Activated B cell treated with CpG ODN at 0.5 μM for 24 hours (primary cell): Measurements from ENCODE around the gene BMP6. TPM values are rescaled to one million over a fixed set of nuclear protein-coding genes. Genes with fewer than 3 reads are reported as not detected.

Source experiments
- ATAC-seq: fragments of 200-7000 bp; cut with Tn5 transposase; one replicate; pipeline ENCODE4 v1.10.0; 2021; ENCODE audit warnings: low read depth, mild to moderate bottlenecking, moderate library complexity
- CTCF ChIA-PET: fragments of 350-600 bp; sonication (Branson Sonifier 250); formaldehyde crosslinking; loops from one replicate; lab custom pipeline; 2021; ENCODE audit warnings: antibody characterized with exemption; lab: Charles Lee
- POLR2A ChIA-PET: fragments of 350-600 bp; sonication (Branson Sonifier 250); formaldehyde crosslinking; loops from one replicate; lab custom pipeline; 2021; ENCODE audit warnings: antibody characterized with exemption; lab: Charles Lee
- DNase-seq: peaks from one replicate; pipeline ENCODE4 v3.0.0; 2022
- H3K27ac Mint-ChIP-seq: one replicate; pipeline ENCODE4 v1.8.0; 2020; ENCODE audit warnings: mixed read lengths
- H3K27me3 Mint-ChIP-seq: one replicate; pipeline ENCODE4 v1.8.0; 2021; ENCODE audit warnings: mixed read lengths
- H3K36me3 Mint-ChIP-seq: one replicate; pipeline ENCODE4 v1.8.0; 2021; ENCODE audit warnings: low read depth, mixed read lengths
- H3K4me1 Mint-ChIP-seq: one replicate; pipeline ENCODE4 v1.8.0; 2021; ENCODE audit warnings: mixed read lengths
- H3K4me3 Mint-ChIP-seq: one replicate; pipeline ENCODE4 v1.8.0; 2020; ENCODE audit warnings: mild to moderate bottlenecking, mixed read lengths
- H3K9me3 Mint-ChIP-seq: one replicate; pipeline ENCODE4 v1.8.0; 2020; ENCODE audit warnings: mixed read lengths
- intact Hi-C: fragments of 100-400 bp; cut with micrococcal nuclease; formaldehyde crosslinking; loops from one replicate; pipeline ENCODE4 v1.15.1; 2024
- total RNA-seq: library from RNA; stranded (reverse); gene quantifications from 2 replicates; pipeline ENCODE4 v1.2.3, GENCODE V29; 2022
- TF ChIP-seq, protein P1 (sequence below): fragments of 200-600 bp; IDR thresholded peaks from one replicate; pipeline ENCODE4 v1.8.0; 2022; ENCODE audit warnings: antibody characterized with exemption, mild to moderate bottlenecking

Gene BMP6
- 0.75 and 0.78 TPM in 2 replicates for total RNA-seq

DNA sequence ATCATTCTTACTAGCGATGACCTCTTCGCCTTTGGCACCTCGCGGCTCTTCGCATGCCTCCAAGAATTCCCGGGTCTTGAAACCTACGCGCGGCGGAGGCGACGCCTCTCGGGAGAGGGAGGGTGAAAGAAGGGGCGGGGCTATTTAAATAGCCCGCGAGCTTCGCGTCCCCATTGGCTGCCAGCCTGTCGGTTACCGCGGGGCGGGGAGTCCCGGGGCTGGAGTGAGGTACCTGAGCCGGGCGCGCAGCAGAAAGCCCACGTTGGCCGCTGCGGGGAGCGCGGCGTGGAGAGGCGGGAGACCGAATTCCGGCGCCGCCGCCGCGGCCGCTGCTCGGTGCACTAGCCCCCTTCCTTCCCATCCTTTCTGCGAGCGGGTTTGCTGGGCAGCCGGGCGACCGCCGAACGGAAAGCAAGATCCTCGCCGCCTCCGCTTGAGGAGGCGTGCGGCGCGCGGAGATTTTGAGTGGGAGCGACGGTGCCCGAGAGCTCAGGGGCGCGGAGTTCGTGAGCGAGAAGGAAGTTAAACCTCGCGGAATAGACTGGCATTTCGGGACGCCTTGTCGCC, at the start of gene BMP6:
TSS of gene BMP6 (plus strand) at position 251 of the 567 bp plus-strand sequence. CDS start 857 bp downstream, outside the sequence.
- intact Hi-C loops: loop anchor here (5.0 kb wide), 1 partner anchor 186 kb away; the partner anchor contains the start of gene TXNDC5
- ChIA-PET CTCF (interaction anchor here (0.5 to 6.1 kb wide), 4 partner anchors 267 to 332 kb away, joined by 4 to 59 read pairs (median 4); no protein-coding TSS in a partner anchor), POLR2A (interaction anchor here (0.6 kb wide), 1 partner anchor 60 kb away, joined by 3 read pairs; no protein-coding TSS in a partner anchor)
- DNase-seq (peak; percentile 57), ATAC-seq (peak; percentile 85)
- Mint-ChIP-seq H3K9me3 (no peaks in the 10 kb centered on the region), H3K4me1 (peaks cover 30% of the 10 kb centered on the region), H3K27ac (no peak within 1 kb of the TSS), H3K36me3 (no peaks in the 10 kb centered on the region), H3K4me3 (peak within 1 kb of the TSS; percentile 83), H3K27me3 (peaks cover 53% of the 10 kb centered on the region)
- TF ChIP-seq, protein P1, sequence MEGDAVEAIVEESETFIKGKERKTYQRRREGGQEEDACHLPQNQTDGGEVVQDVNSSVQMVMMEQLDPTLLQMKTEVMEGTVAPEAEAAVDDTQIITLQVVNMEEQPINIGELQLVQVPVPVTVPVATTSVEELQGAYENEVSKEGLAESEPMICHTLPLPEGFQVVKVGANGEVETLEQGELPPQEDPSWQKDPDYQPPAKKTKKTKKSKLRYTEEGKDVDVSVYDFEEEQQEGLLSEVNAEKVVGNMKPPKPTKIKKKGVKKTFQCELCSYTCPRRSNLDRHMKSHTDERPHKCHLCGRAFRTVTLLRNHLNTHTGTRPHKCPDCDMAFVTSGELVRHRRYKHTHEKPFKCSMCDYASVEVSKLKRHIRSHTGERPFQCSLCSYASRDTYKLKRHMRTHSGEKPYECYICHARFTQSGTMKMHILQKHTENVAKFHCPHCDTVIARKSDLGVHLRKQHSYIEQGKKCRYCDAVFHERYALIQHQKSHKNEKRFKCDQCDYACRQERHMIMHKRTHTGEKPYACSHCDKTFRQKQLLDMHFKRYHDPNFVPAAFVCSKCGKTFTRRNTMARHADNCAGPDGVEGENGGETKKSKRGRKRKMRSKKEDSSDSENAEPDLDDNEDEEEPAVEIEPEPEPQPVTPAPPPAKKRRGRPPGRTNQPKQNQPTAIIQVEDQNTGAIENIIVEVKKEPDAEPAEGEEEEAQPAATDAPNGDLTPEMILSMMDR: no peak

- TF ChIP-seq, protein P1: no peak
- Mint-ChIP-seq H3K4me3 (no peak overlapping the region), H3K27me3 (peaks cover 19% of the 10 kb centered on the region), H3K36me3 (no peaks in the 10 kb centered on the region), H3K9me3 (no peaks in the 10 kb centered on the region), H3K27ac (no peak overlapping the region), H3K4me1 (no peaks in the 10 kb centered on the region)
- CTCF ChIA-PET: no interaction called here
- intact Hi-C loops: no loop called here
- DNase-seq: no peak
- no peak for ATAC-seq
- POLR2A ChIA-PET: no interaction called here
Measured at GRCh38 chr6:7677229-7677628, 48.7 kb upstream of the BMP6 start.

GRCh38 chr6:7680393-7681075, 45.4 kb upstream of the BMP6 start:
- Mint-ChIP-seq H3K36me3 (no peaks in the 10 kb centered on the region), H3K4me1 (no peaks in the 10 kb centered on the region), H3K27ac (no peak overlapping the region), H3K9me3 (no peaks in the 10 kb centered on the region), H3K27me3 (peaks cover 17% of the 10 kb centered on the region), H3K4me3 (no peak overlapping the region)
- intact Hi-C loops: no loop called here
- POLR2A ChIA-PET: no interaction called here
- ATAC-seq (no peak), DNase-seq (no peak)
- TF ChIP-seq, protein P1: no peak
- CTCF ChIA-PET: no interaction called here

DNA sequence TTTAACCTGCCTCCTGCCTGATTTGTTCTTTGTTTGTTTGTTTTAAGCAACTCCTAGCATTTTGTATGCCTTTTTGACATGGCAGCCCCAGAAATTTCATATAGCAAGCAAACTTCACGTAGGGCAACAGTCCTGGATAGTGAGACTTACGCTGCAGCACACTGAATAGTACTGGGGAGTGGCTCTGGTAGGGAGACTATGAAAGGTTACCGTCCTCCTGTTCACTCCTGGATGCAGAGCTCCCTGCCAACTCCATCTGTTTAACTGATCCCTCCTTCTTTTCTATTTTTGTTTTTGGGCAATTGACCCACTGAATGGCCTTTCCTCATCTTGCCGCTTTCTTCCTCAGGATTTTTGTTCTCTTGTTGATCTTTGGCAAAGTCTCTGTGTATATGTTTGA, 44.5 kb upstream of the BMP6 start:
- Mint-ChIP-seq H3K27me3 (peaks cover 17% of the 10 kb centered on the region), H3K4me1 (no peaks in the 10 kb centered on the region), H3K27ac (no peak overlapping the region), H3K9me3 (no peaks in the 10 kb centered on the region), H3K4me3 (no peak overlapping the region), H3K36me3 (no peaks in the 10 kb centered on the region)
- POLR2A ChIA-PET: no interaction called here
- DNase-seq (no peak), ATAC-seq (no peak)
- intact Hi-C loops: no loop called here
- CTCF ChIA-PET: no interaction called here
- TF ChIP-seq, protein P1: no peak

- ATAC-seq (no peak), DNase-seq (no peak)
- POLR2A ChIA-PET: no interaction called here
- peaks cover 15% of the 10 kb centered on the region for H3K27me3 Mint-ChIP-seq
- CTCF ChIA-PET: no interaction called here
- intact Hi-C loops: no loop called here
- H3K9me3 Mint-ChIP-seq: no peaks in the 10 kb centered on the region
- H3K4me3 Mint-ChIP-seq: no peak overlapping the region
- H3K36me3 Mint-ChIP-seq: no peaks in the 10 kb centered on the region
- H3K27ac Mint-ChIP-seq: no peak overlapping the region
- TF ChIP-seq, protein P1: no peak
- H3K4me1 Mint-ChIP-seq: no peaks in the 10 kb centered on the region
Measured at GRCh38 chr6:7684076-7684475, 41.8 kb upstream of the BMP6 start.
